ENCODE results near the gene DBP.

The DBP gene

GRCh38 chr19:48635966-48636858 is 967 bp downstream of the DBP start:
- TF ChIP-seq CTCF (IDR thresholded peaks at IDR 0.05) = no peak

- no peak for TF ChIP-seq CTCF (IDR thresholded peaks at IDR 0.05)
Measured at GRCh38 chr19:48635263-48635965, 1.8 kb downstream of the DBP start.

- TF ChIP-seq CTCF (IDR thresholded peaks at IDR 0.05) = no peak
Measured at GRCh38 chr19:48634424-48635262, 2.5 kb downstream of the DBP start.

- TF ChIP-seq CTCF (IDR thresholded peaks at IDR 0.05) = no peak
Measured at GRCh38 chr19:48634036-48634342, 3.2 kb downstream of the DBP start.

GRCh38 chr19:48633148-48634035 is 3.8 kb downstream of the DBP start:
- no peak for TF ChIP-seq CTCF (IDR thresholded peaks at IDR 0.05)

- TF ChIP-seq CTCF (IDR thresholded peaks at IDR 0.05) = no peak
Measured at GRCh38 chr19:48632692-48633147, 4.5 kb downstream of the DBP start.

Measured in LNCAP (cell line).